Measurements from ENCODE around the gene MMP15.
A peak's percentile ranks its signal among the peaks of the same experiment; 100 is the strongest.

The MMP15 gene

GRCh38 chr16:58019866-58020538, 5.6 kb upstream of the MMP15 start:
- no peak for DNase-seq

GRCh38 chr16:58020628-58021521, 4.7 kb upstream of the MMP15 start:
- peak; percentile 22 for DNase-seq

GRCh38 chr16:58021661-58022551, 3.6 kb upstream of the MMP15 start:
- peak; percentile 44 for DNase-seq

- DNase-seq: peak; percentile 68
These were observed 2.8 kb upstream of the MMP15 start for GRCh38 chr16:58022601-58023371.

- no peak for DNase-seq
These were observed 836 bp upstream of the MMP15 start for GRCh38 chr16:58024486-58025350.

GRCh38 chr16:58026139-58026704, 668 bp downstream of the MMP15 start:
- no peak for DNase-seq

GRCh38 chr16:58026705-58027160, 1.2 kb downstream of the MMP15 start:
- DNase-seq: no peak

GRCh38 chr16:58027161-58027915, 1.8 kb downstream of the MMP15 start:
- no peak for DNase-seq

GRCh38 chr16:58027916-58028455, 2.4 kb downstream of the MMP15 start:
- DNase-seq: no peak

GRCh38 chr16:58028541-58029070, 3.1 kb downstream of the MMP15 start:
- DNase-seq: no peak

GRCh38 chr16:58029410-58029809, 3.9 kb downstream of the MMP15 start:
- DNase-seq: no peak

GRCh38 chr16:58030136-58030840, 4.7 kb downstream of the MMP15 start:
- DNase-seq: no peak

- DNase-seq: no peak
These were observed 5.7 kb downstream of the MMP15 start for GRCh38 chr16:58031016-58031800.

- no peak for DNase-seq
These were observed 7.2 kb downstream of the MMP15 start for GRCh38 chr16:58032710-58033293.

- DNase-seq: no peak
These were observed 8.7 kb downstream of the MMP15 start for GRCh38 chr16:58034128-58034685.

- no peak for DNase-seq
These were observed 9.2 kb downstream of the MMP15 start for GRCh38 chr16:58034774-58035173.

Data from fibroblast of skin of right quadriceps (primary cell).